CD14-positive monocyte (primary cell): ENCODE data around the gene ENTHD1. TPM values are rescaled to one million over a fixed set of nuclear protein-coding genes. Genes with fewer than 3 reads are reported as not detected.

Experiments used
- DNase-seq, 3 donors: peaks; one replicate each; pipeline ENCODE4 v3.0.0-alpha.2; 2011 to 2022
- H2AFZ ChIP-seq: 2 replicates; pipeline ENCODE4 v1.6.0; 2012; ENCODE audit warnings: mild to moderate bottlenecking, low read depth, low read length, inconsistent platforms; ENCODE audit not compliant: insufficient read depth, poor library complexity, severe bottlenecking
- H3K27ac ChIP-seq, 2 donors: 1 replicate in 1 of 2; 2 replicates in 1 of 2; pipeline ENCODE4 v1.5.1; 2012 to 2013; ENCODE audit warnings: low read length in 2 of 2, control low read depth in 1 of 2, inconsistent platforms in 1 of 2, low read depth in 1 of 2, mild to moderate bottlenecking in 1 of 2
- H3K27me3 ChIP-seq, 2 donors: one replicate each; pipeline versions ENCODE4 v1.6.0 to v1.6.1; 2011 to 2013; ENCODE audit warnings: low read length in 2 of 2; ENCODE audit not compliant: control insufficient read depth in 2 of 2, insufficient read depth in 2 of 2
- H3K36me3 ChIP-seq, 2 donors: replicated peaks in 1 of 2; 1 replicate in 1 of 2; 2 replicates in 1 of 2; pipeline versions ENCODE4 v1.5.1 to v1.6.1; 2012 to 2013; ENCODE audit warnings: low read length in 2 of 2, control low read depth in 1 of 2, inconsistent platforms in 1 of 2, mild to moderate bottlenecking in 1 of 2; ENCODE audit not compliant: insufficient read depth in 2 of 2, control insufficient read depth in 1 of 2
- H3K4me1 ChIP-seq, 2 donors: 1 replicate in 1 of 2; 2 replicates in 1 of 2; pipeline versions ENCODE4 v1.5.1 to v1.6.1; 2012 to 2013; ENCODE audit warnings: low read length in 2 of 2, control low read depth in 1 of 2, inconsistent platforms in 1 of 2, mild to moderate bottlenecking in 1 of 2, moderate library complexity in 1 of 2; ENCODE audit not compliant: insufficient read depth in 2 of 2, control insufficient read depth in 1 of 2
- H3K4me2 ChIP-seq: replicated peaks from 2 replicates; pipeline ENCODE3; 2012; ENCODE audit warnings: low read length, moderate library complexity, mild to moderate bottlenecking; ENCODE audit not compliant: poor library complexity, severe bottlenecking; ENCODE audit errors: extremely low read depth
- H3K4me3 ChIP-seq, 3 experiments: fragments of 200-600 bp in 1 of 3; sonication (generic) in 1 of 3; replicated peaks in 1 of 3; 1 replicate in 2 of 3; 2 replicates in 1 of 3; pipeline ENCODE4 v1.5.1; 2011 to 2013; ENCODE audit warnings: low read length in 3 of 3, mild to moderate bottlenecking in 3 of 3, control low read depth in 2 of 3, low read depth in 2 of 3, inconsistent platforms in 1 of 3, moderate library complexity in 1 of 3
- H3K79me2 ChIP-seq: 2 replicates; pipeline ENCODE4 v1.6.0; 2012; ENCODE audit warnings: mild to moderate bottlenecking, control low read depth, inconsistent platforms, low read length, moderate library complexity; ENCODE audit not compliant: insufficient read depth
- H3K9ac ChIP-seq: 2 replicates; pipeline ENCODE4 v1.6.0; 2017; ENCODE audit warnings: low read length, mild to moderate bottlenecking; ENCODE audit not compliant: insufficient read depth, poor library complexity, severe bottlenecking
- H3K9me3 ChIP-seq, 2 donors: replicated peaks in 1 of 2; 1 replicate in 1 of 2; 2 replicates in 1 of 2; pipeline versions ENCODE4 v1.5.1 to v1.6.1; 2012 to 2013; ENCODE audit warnings: low read length in 2 of 2, control low read depth in 1 of 2; ENCODE audit not compliant: control insufficient read depth in 1 of 2, insufficient read depth in 1 of 2
- H4K20me1 ChIP-seq: 2 replicates; pipeline ENCODE4 v1.6.0; 2012; ENCODE audit warnings: mild to moderate bottlenecking, low read length, control low read depth, moderate library complexity; ENCODE audit not compliant: insufficient read depth
- H3K27ac Mint-ChIP-seq, 7 donors: one replicate each; pipeline ENCODE4 v1.8.0; 2020; ENCODE audit warnings: mild to moderate bottlenecking in 7 of 7, mixed read lengths in 7 of 7, moderate library complexity in 6 of 7, inconsistent platforms in 2 of 7
- H3K27me3 Mint-ChIP-seq, 3 donors: one replicate each; pipeline ENCODE4 v1.8.0; 2021 to 2022; ENCODE audit warnings: low read depth in 3 of 3, mild to moderate bottlenecking in 3 of 3, mixed read lengths in 3 of 3, moderate library complexity in 3 of 3, inconsistent platforms in 1 of 3
- H3K36me3 Mint-ChIP-seq, 2 donors: one replicate each; pipeline ENCODE4 v1.8.0; 2020; ENCODE audit warnings: mixed read lengths in 2 of 2, inconsistent platforms in 1 of 2, mild to moderate bottlenecking in 1 of 2
- H3K4me1 Mint-ChIP-seq: one replicate; pipeline ENCODE4 v1.8.0; 2020; ENCODE audit warnings: mild to moderate bottlenecking, mixed read lengths
- H3K4me3 Mint-ChIP-seq, 2 donors: one replicate each; pipeline ENCODE4 v1.8.0; 2020; ENCODE audit warnings: mild to moderate bottlenecking in 2 of 2, mixed read lengths in 2 of 2, moderate library complexity in 1 of 2
- H3K9me3 Mint-ChIP-seq, 7 donors: one replicate each; pipeline ENCODE4 v1.8.0; 2020 to 2022; ENCODE audit warnings: mixed read lengths in 7 of 7, mild to moderate bottlenecking in 6 of 7, moderate library complexity in 6 of 7, inconsistent platforms in 2 of 7
- WGBS: methylation state at CpG from one replicate; pipeline ENCODE4 v1.1.5; 2013; ENCODE audit warnings: missing lambda C conversion rate; ENCODE audit not compliant: insufficient coverage; 5-methylcytosine and 5-hydroxymethylcytosine counted together
- intact Hi-C, 2 donors: fragments of 100-400 bp; cut with micrococcal nuclease; formaldehyde crosslinking; loops; one replicate each; pipeline versions ENCODE4 v1.15.0 to v1.15.1; 2023
- polyA plus RNA-seq, 3 donors: library from polyadenylated mRNA; depleted of rRNA in 1 of 3; unstranded in 2 of 3; stranded (reverse) in 1 of 3; fragments of 300-500 nt in 2 of 3; fragments of >200 nt in 1 of 3; fragmentation: Illumina TruSeq in 2 of 3; gene quantifications; 1 replicate in 2 of 3; 2 replicates in 1 of 3; pipeline ENCODE4 v1.2.3, GENCODE V29; 2012 to 2021
- TF ChIP-seq, protein P1 (sequence below): fragments of 200-600 bp; IDR thresholded peaks from one replicate; pipeline ENCODE4 v1.8.0; 2022; ENCODE audit warnings: antibody characterized with exemption, mild to moderate bottlenecking

The ENTHD1 gene
- polyA plus RNA-seq, 3 donors = not detected

DNA sequence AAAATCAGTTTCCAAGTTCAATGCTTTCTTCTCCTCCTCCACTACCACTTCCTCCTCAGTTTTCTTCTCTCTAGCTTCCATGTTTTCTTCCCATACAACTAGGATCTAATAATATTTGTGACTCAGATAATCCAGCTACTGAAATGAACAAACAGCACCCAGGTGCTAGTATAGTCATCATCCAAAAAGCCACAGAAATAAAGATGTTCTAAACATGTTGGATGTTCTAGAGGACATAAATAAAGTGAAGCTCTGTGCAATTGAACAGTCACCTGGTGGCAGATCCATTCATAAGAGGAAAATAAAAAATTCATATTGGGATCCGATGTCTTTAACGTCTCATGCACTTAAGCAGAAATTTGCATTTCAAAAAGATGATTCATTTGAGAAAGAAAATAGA is 142.8 kb downstream of the ENTHD1 start:
- no peak overlapping the region for H3K4me3 Mint-ChIP-seq
- H2AFZ ChIP-seq = no peak overlapping the region

DNA sequence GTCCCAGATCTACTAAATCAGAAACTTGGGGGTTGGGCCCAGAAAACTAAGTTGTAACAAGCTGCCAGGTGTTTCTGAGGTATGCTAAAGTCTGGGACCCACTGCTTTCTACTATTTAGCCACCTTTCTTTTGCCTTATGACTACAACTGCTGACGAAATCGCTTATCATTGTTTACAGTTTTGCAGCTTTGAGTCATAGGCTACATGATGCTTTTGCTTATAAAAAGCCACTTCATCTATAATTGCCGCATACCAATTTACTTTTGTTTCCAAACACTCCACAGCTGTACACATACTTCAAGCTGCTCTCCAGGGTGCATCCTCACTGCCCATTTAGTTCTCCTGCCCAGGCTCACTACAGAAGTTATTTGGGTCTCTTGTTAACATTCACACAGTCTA is 144.7 kb downstream of the ENTHD1 start:
- Mint-ChIP-seq H3K4me1 (peaks cover 8% of the 10 kb centered on the region), H3K27me3 (peaks cover 11 to 40% (median 15%) of the 10 kb centered on the region in 3 donors), H3K27ac (no peak overlapping the region), H3K36me3 (no peaks in the 10 kb centered on the region), H3K4me3 (no peak overlapping the region), H3K9me3 (peaks cover 0 to 2% (median 0%) of the 10 kb centered on the region in 7 donors)
- Histone ChIP-seq H3K4me2 (no peak overlapping the region), H3K79me2 (no peaks in the 10 kb centered on the region), H3K4me1 (no peaks in the 10 kb centered on the region), H3K36me3 (no peaks in the 10 kb centered on the region), H3K9me3 (no peaks in the 10 kb centered on the region), H4K20me1 (no peaks in the 10 kb centered on the region), H3K9ac (no peak overlapping the region), H3K27ac (no peak overlapping the region), H3K27me3 (peaks cover 22 to 33% of the 10 kb centered on the region in 2 donors), H2AFZ (no peak overlapping the region), H3K4me3 (no peak overlapping the region)
- 91% methylated on average over 3 of the region's 3 CpGs for WGBS
- DNase-seq = no peak
- TF ChIP-seq, protein P1, sequence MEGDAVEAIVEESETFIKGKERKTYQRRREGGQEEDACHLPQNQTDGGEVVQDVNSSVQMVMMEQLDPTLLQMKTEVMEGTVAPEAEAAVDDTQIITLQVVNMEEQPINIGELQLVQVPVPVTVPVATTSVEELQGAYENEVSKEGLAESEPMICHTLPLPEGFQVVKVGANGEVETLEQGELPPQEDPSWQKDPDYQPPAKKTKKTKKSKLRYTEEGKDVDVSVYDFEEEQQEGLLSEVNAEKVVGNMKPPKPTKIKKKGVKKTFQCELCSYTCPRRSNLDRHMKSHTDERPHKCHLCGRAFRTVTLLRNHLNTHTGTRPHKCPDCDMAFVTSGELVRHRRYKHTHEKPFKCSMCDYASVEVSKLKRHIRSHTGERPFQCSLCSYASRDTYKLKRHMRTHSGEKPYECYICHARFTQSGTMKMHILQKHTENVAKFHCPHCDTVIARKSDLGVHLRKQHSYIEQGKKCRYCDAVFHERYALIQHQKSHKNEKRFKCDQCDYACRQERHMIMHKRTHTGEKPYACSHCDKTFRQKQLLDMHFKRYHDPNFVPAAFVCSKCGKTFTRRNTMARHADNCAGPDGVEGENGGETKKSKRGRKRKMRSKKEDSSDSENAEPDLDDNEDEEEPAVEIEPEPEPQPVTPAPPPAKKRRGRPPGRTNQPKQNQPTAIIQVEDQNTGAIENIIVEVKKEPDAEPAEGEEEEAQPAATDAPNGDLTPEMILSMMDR = no peak
- intact Hi-C loops = no loop called here

More for the DNA sequence above, 142.8 kb downstream of the ENTHD1 start:
- TF ChIP-seq, protein P1 = no peak
- Histone ChIP-seq H3K4me1 (no peaks in the 10 kb centered on the region), H3K27ac (no peak overlapping the region), H3K79me2 (no peaks in the 10 kb centered on the region), H3K9me3 (no peaks in the 10 kb centered on the region), H4K20me1 (no peaks in the 10 kb centered on the region), H3K36me3 (no peaks in the 10 kb centered on the region), H3K27me3 (peaks cover 25 to 31% of the 10 kb centered on the region in 2 donors), H3K4me3 (no peak overlapping the region), H3K9ac (no peak overlapping the region), H3K4me2 (no peak overlapping the region)
- H3K36me3 Mint-ChIP-seq = no peaks in the 10 kb centered on the region
- no peak overlapping the region for H3K27ac Mint-ChIP-seq
- H3K4me1 Mint-ChIP-seq = peaks cover 4% of the 10 kb centered on the region
- no peak for DNase-seq
- intact Hi-C loops = no loop called here
- H3K9me3 Mint-ChIP-seq = peaks cover 0 to 2% (median 0%) of the 10 kb centered on the region in 7 donors
- H3K27me3 Mint-ChIP-seq = peaks cover 16 to 34% (median 19%) of the 10 kb centered on the region in 3 donors
- 100% methylated on average over 1 of the region's 2 CpGs for WGBS
